ENCODE results near the gene MMP14. TPM values are rescaled to one million over a fixed set of nuclear protein-coding genes. Genes with fewer than 3 reads are reported as not detected.

Gene MMP14
- total RNA-seq, 3 donors from 2014 or later (not counting 1 experiment from before 2014, with no cell fraction given): 1.2 to 1.7 (median 1.4) TPM

DNA sequence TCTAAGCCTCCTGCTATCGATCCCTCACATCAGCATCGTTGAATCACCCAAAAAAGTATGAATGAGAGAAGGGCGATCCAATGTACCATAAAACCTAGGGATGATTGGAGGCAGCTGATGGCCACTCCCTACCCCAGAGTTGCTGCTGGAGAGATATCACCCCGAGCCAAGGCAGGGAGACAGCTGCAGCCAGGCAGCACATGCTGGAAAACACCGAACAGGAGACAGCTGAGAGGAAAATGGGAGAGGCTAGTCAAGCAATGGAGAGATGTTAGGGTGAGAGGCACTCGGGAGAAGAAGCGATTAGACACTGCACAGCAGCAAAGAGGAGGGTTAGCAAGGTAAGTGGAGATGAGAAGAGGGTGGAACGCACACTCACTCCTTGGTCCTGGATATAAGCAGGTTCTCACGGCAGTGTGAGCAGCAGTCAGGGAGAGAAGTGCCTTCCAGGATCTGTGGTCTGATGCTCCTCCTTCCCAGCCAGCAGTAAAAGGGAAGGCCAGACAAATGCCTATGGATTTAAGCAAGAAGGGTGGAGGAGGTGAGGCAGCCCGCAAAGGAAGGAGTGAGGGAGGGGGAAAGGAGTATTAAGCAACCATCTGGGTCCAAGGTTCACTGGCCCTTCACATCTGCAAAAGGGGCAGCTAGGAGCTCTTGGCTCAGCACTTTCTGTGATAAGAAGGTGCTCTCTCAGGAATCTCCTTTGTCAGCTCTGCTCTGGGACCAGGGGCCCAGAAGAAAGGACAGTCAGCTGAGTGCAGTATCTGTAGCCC is 21.3 kb upstream of the MMP14 start, which contains the start of gene SLC7A7:
Gene SLC7A7 (minus strand): TSS at position 495 of the 773 bp plus-strand sequence. CDS start 2,037 bp downstream, outside the sequence.
- Histone ChIP-seq H3K27me3 (ENCODE audit: control insufficient read depth, insufficient read depth, low read length) (no peaks in the 10 kb centered on the region), H3K4me3 (ENCODE audit: low read length) (no peak within 1 kb of the TSS), H3K9me3 (ENCODE audit: control insufficient read depth, insufficient read depth, low read length) (no peaks in the 10 kb centered on the region), H3K36me3 (ENCODE audit: control insufficient read depth, insufficient read depth, low read length) (no peaks in the 10 kb centered on the region), H3K4me1 (ENCODE audit: control insufficient read depth, insufficient read depth, low read length) (peaks cover 17% of the 10 kb centered on the region), H3K27ac (ENCODE audit: low read length) (peak within 1 kb of the TSS; percentile 4)
- peaks cover 13 to 19% of the 10 kb centered on the region in 2 donors for H3K27me3 Mint-ChIP-seq (ENCODE audit: low read depth in 2 of 2)
- peak within 1 kb of the TSS in 1 of 2 donors; percentile 4 for H3K27ac Mint-ChIP-seq
- DNase-seq: no peak
- peaks cover 0 to 4% of the 10 kb centered on the region in 2 donors for H3K4me1 Mint-ChIP-seq
- no peaks in the 10 kb centered on the region for H3K36me3 Mint-ChIP-seq
- ATAC-seq: no peak
- TF ChIP-seq, protein P1, sequence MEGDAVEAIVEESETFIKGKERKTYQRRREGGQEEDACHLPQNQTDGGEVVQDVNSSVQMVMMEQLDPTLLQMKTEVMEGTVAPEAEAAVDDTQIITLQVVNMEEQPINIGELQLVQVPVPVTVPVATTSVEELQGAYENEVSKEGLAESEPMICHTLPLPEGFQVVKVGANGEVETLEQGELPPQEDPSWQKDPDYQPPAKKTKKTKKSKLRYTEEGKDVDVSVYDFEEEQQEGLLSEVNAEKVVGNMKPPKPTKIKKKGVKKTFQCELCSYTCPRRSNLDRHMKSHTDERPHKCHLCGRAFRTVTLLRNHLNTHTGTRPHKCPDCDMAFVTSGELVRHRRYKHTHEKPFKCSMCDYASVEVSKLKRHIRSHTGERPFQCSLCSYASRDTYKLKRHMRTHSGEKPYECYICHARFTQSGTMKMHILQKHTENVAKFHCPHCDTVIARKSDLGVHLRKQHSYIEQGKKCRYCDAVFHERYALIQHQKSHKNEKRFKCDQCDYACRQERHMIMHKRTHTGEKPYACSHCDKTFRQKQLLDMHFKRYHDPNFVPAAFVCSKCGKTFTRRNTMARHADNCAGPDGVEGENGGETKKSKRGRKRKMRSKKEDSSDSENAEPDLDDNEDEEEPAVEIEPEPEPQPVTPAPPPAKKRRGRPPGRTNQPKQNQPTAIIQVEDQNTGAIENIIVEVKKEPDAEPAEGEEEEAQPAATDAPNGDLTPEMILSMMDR (IDR thresholded peaks at IDR 0.05): no peak
- H3K4me3 Mint-ChIP-seq: no peak within 1 kb of the TSS
- WGBS (ENCODE audit: insufficient coverage): 84% methylated on average over 10 of the region's 10 CpGs
- intact Hi-C loops (cut with micrococcal nuclease): no loop called here
- no peaks in the 10 kb centered on the region for H3K9me3 Mint-ChIP-seq

DNA sequence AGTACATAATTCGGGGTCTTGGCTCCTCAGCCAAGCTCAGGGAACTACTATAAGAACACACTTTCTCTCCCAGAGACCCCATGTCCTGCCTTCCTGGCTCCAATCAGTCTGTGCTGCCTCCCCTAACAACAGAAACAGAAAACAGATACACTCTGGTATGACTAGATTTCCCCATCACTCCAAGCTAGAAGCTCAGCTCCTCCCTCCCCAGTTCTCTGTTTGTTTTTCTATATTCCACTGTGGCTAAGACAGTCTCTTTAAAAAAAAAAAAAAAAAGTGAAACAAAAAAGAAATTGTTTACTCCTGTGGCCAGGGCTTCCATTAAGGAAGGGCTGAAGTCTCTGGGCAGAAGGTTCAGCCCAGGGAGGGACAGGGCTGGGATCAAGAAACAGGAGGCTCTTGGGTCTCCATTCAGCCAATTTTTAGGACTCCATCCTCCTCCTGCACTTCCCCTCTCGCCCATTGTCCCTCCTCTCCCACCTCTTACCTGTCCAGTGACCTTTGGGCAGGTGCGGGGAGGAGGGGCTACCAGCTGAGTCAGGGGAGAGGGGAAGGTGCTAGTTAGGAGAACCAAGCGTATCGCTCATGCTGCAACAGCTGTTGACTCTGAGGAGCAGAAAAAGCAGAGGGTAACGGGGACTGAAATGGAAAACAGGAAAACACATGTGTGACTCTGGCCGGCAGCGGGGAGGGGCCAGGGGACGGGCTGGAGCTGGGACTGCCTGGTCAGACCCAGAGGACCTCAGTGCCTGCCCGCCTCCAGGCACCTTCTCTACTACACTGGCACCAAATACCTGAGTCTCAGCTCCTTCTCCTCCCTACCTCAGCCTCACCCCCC is 17.0 kb upstream of the MMP14 start:
- Mint-ChIP-seq H3K4me3 (no peak overlapping the region), H3K36me3 (no peaks in the 10 kb centered on the region), H3K27me3 (ENCODE audit: low read depth in 2 of 2) (peaks cover 24 to 39% of the 10 kb centered on the region in 2 donors), H3K27ac (no peak overlapping the region), H3K9me3 (no peaks in the 10 kb centered on the region), H3K4me1 (peaks cover 7 to 14% of the 10 kb centered on the region in 2 donors)
- DNase-seq (no peak), ATAC-seq (no peak)
- WGBS (ENCODE audit: insufficient coverage): 17% methylated on average over 9 of the region's 10 CpGs
- Histone ChIP-seq H3K36me3 (ENCODE audit: control insufficient read depth, insufficient read depth, low read length) (no peaks in the 10 kb centered on the region), H3K4me3 (ENCODE audit: low read length) (no peak overlapping the region), H3K4me1 (ENCODE audit: control insufficient read depth, insufficient read depth, low read length) (peaks cover 25% of the 10 kb centered on the region), H3K27me3 (ENCODE audit: control insufficient read depth, insufficient read depth, low read length) (peaks cover 9% of the 10 kb centered on the region), H3K27ac (ENCODE audit: low read length) (no peak overlapping the region), H3K9me3 (ENCODE audit: control insufficient read depth, insufficient read depth, low read length) (no peaks in the 10 kb centered on the region)
- intact Hi-C loops (cut with micrococcal nuclease): no loop called here
- TF ChIP-seq, protein P1 (IDR thresholded peaks at IDR 0.05): no peak

DNA sequence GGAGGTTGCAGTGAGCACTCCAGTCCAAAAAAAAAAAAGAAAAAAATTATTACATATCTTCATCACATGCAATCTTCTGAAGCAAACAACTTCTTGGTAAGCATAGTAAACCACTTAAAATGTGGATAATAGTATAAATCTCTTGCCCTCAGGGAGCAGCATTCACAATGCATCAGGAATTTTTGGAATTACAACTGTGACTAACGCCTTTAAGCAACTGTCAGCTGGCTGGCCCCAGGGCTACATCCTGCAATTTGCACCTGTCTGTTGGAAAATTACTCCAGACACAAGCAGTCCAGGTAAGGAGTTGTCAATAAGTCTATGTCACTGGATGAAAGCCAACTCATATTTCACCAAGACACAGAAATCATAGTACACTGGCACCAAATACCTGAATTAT is 15.7 kb upstream of the MMP14 start:
- peaks cover 28 to 43% of the 10 kb centered on the region in 2 donors for H3K27me3 Mint-ChIP-seq (ENCODE audit: low read depth in 2 of 2)
- 100% methylated on average over 1 of the region's 1 CpG for WGBS (ENCODE audit: insufficient coverage)
- TF ChIP-seq, protein P1 (IDR thresholded peaks at IDR 0.05): no peak
- H3K27me3 ChIP-seq (ENCODE audit: control insufficient read depth, insufficient read depth, low read length): peaks cover 9% of the 10 kb centered on the region
- no peaks in the 10 kb centered on the region for H3K36me3 Mint-ChIP-seq
- H3K4me1 Mint-ChIP-seq: peaks cover 7 to 14% of the 10 kb centered on the region in 2 donors
- H3K27ac ChIP-seq (ENCODE audit: low read length): no peak overlapping the region
- peaks cover 17% of the 10 kb centered on the region for H3K4me1 ChIP-seq (ENCODE audit: control insufficient read depth, insufficient read depth, low read length)
- H3K9me3 Mint-ChIP-seq: no peaks in the 10 kb centered on the region
- no peak for DNase-seq
- intact Hi-C loops (cut with micrococcal nuclease): loop anchor here (5.0 kb wide), 1 partner anchor 162 kb away; the partner anchor contains the start of gene AJUBA
- no peak overlapping the region for H3K4me3 ChIP-seq (ENCODE audit: low read length)
- H3K27ac Mint-ChIP-seq: no peak overlapping the region
- H3K36me3 ChIP-seq (ENCODE audit: control insufficient read depth, insufficient read depth, low read length): no peaks in the 10 kb centered on the region
- no peak overlapping the region for H3K4me3 Mint-ChIP-seq
- ATAC-seq: no peak
- no peaks in the 10 kb centered on the region for H3K9me3 ChIP-seq (ENCODE audit: control insufficient read depth, insufficient read depth, low read length)

Data from natural killer cell (primary cell).